Muscle of leg (tissue), 11 donors: ENCODE results near the gene HJURP. TPM values are rescaled to one million over a fixed set of nuclear protein-coding genes. Genes with fewer than 3 reads are reported as not detected.

ENCODE experiments used
- DNase-seq: peaks from one replicate; pipeline ENCODE4 v3.0.0; 2013
- H3K27ac ChIP-seq: one replicate; pipeline ENCODE4 v1.5.1; 2013; ENCODE audit warnings: mild to moderate bottlenecking, low read length, control low read depth
- H3K27me3 ChIP-seq: one replicate; pipeline ENCODE4 v1.6.1; 2013; ENCODE audit warnings: low read length; ENCODE audit not compliant: control insufficient read depth, insufficient read depth
- H3K36me3 ChIP-seq: one replicate; pipeline ENCODE4 v1.6.1; 2013; ENCODE audit warnings: low read length; ENCODE audit not compliant: control insufficient read depth, insufficient read depth
- H3K4me1 ChIP-seq: one replicate; pipeline ENCODE4 v1.6.1; 2013; ENCODE audit warnings: low read length; ENCODE audit not compliant: control insufficient read depth, insufficient read depth
- H3K4me3 ChIP-seq: one replicate; pipeline ENCODE4 v1.5.1; 2013; ENCODE audit warnings: low read length, control low read depth
- H3K9me3 ChIP-seq: replicated peaks from 2 replicates; pipeline ENCODE4 v1.6.1; 2013; ENCODE audit warnings: low read depth, low read length; ENCODE audit not compliant: control insufficient read depth
- WGBS: methylation state at CpG from one replicate; pipeline ENCODE4 v1.1.5; 2013; ENCODE audit warnings: missing lambda C conversion rate; ENCODE audit not compliant: insufficient coverage; 5-methylcytosine and 5-hydroxymethylcytosine counted together
- polyA plus RNA-seq, 8 donors: library from polyadenylated mRNA; unstranded; fragments of 120-200 nt; gene quantifications; one replicate each; pipeline versions ENCODE4 v1.2.1 to v1.2.3, GENCODE V29; 2013; ENCODE audit warnings: inconsistent platforms in 1 of 8, low replicate concordance in 1 of 8; ENCODE audit not compliant: insufficient read length in 8 of 8, insufficient read depth in 1 of 8
- total RNA-seq: library from RNA; stranded (reverse); fragments of 120-200 nt; gene quantifications from one replicate; pipeline ENCODE4 v1.2.4, GENCODE V29; 2013

HJURP gene
- total and polyA plus RNA-seq, 9 donors = 6.2 to 15.3 (median 12.1) TPM

GRCh38 chr2:233793465-233794127, 60.7 kb downstream of the HJURP start:
- no peaks in the 10 kb centered on the region for H3K9me3 ChIP-seq
- H3K4me1 ChIP-seq = no peaks in the 10 kb centered on the region
- 63% methylated on average over 15 of the region's 18 CpGs for WGBS
- no peak for DNase-seq
- no peaks in the 10 kb centered on the region for H3K27me3 ChIP-seq
- H3K36me3 ChIP-seq = no peaks in the 10 kb centered on the region
- no peak overlapping the region for H3K27ac ChIP-seq
- no peak overlapping the region for H3K4me3 ChIP-seq

DNA sequence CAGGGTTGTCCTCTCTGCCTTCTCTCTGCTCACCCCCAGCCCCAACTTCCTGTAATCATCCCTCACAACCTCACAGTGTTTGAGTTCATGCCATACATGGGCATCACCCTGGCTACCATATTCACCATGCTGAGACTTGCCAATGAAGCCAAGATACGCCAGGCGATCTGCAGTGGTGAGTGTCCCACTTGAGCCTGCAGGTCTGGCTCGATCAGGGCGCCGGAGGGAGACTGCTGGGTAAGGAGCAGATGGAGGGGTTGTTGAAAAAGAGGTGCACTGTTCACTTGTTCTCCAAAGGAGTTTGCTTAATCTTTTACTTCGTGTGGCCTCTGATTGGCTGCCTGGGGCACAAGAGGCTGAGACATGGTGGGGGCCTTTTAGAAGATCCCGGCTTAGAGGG, 61.6 kb downstream of the HJURP start:
- H3K36me3 ChIP-seq = no peaks in the 10 kb centered on the region
- H3K4me3 ChIP-seq = no peak overlapping the region
- DNase-seq = no peak
- H3K9me3 ChIP-seq = no peaks in the 10 kb centered on the region
- H3K27ac ChIP-seq = no peak overlapping the region
- no peaks in the 10 kb centered on the region for H3K4me1 ChIP-seq
- 97% methylated on average over 7 of the region's 7 CpGs for WGBS
- no peaks in the 10 kb centered on the region for H3K27me3 ChIP-seq

GRCh38 chr2:233791883-233792329, 62.4 kb downstream of the HJURP start:
- WGBS = 63% methylated on average over 9 of the region's 9 CpGs
- no peak for DNase-seq
- Histone ChIP-seq H3K27me3 (no peaks in the 10 kb centered on the region), H3K36me3 (no peaks in the 10 kb centered on the region), H3K4me3 (no peak overlapping the region), H3K9me3 (no peaks in the 10 kb centered on the region), H3K4me1 (no peaks in the 10 kb centered on the region), H3K27ac (no peak overlapping the region)

DNA sequence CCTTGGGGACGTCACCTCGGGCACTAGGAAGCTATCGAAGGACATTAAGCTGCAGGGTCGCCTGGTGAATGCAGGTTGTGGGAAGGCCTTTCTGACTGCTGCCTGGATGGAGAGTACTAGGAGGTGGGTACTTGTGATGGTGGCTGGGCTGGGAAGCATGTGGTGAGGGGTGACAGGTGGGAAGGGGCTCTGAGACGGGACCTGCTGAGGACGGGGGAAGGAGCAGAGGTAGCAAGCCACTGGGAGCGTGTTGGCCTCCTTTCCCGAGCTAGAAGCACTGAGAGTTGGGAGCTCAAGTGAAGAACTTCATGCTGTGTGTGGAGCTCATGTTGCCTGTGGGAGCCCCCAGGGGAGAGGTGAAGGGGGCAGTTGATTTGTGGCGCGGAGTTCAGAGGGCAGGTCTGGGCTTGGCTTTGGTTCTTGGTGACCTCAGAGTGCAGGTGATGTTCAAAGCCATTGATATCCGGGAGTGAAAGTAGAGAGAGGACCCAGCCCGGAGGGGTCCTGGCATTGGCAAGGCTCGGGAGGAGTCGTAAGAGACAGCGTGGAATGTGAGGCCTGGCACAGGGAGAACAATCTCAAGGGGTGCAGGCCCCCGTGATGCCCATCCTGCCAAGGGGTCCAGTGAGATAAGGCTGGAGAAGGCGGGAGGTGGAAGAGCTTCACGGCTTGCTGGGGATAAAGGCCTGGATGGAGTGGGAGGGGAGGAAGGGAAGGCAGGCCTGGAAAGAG, 63.0 kb downstream of the HJURP start:
- H3K9me3 ChIP-seq = no peaks in the 10 kb centered on the region
- no peaks in the 10 kb centered on the region for H3K4me1 ChIP-seq
- H3K27me3 ChIP-seq = no peaks in the 10 kb centered on the region
- no peak overlapping the region for H3K27ac ChIP-seq
- no peaks in the 10 kb centered on the region for H3K36me3 ChIP-seq
- no peak for DNase-seq
- WGBS = 77% methylated on average over 18 of the region's 18 CpGs
- H3K4me3 ChIP-seq = no peak overlapping the region

GRCh38 chr2:233789554-233789953, 64.8 kb downstream of the HJURP start:
- Histone ChIP-seq H3K27ac (no peak overlapping the region), H3K4me1 (no peaks in the 10 kb centered on the region), H3K9me3 (no peaks in the 10 kb centered on the region), H3K27me3 (no peaks in the 10 kb centered on the region), H3K36me3 (no peaks in the 10 kb centered on the region), H3K4me3 (no peak overlapping the region)
- 88% methylated on average over 4 of the region's 7 CpGs for WGBS
- no peak for DNase-seq

Other genes starting within 250 kb of the HJURP start
- gene UGT1A8, start 236.9 kb downstream of the HJURP start, total RNA-seq = not detected
- not detected for gene UGT1A8, start 236.9 kb downstream of the HJURP start, polyA plus RNA-seq
- gene UGT1A10, start 218.1 kb downstream of the HJURP start, total RNA-seq = not detected
- not detected for gene UGT1A10, start 218.1 kb downstream of the HJURP start, polyA plus RNA-seq
- gene UGT1A9, start 182.6 kb downstream of the HJURP start, total RNA-seq = not detected
- gene UGT1A9, start 182.6 kb downstream of the HJURP start, polyA plus RNA-seq = not detected
- not detected for gene UGT1A7, start 172.6 kb downstream of the HJURP start, total RNA-seq
- gene UGT1A7, start 172.6 kb downstream of the HJURP start, polyA plus RNA-seq = under 1 TPM in 1 of 8 donors, not detected in 7; 0.13 TPM
- gene UGT1A6, start 161.6 kb downstream of the HJURP start, total RNA-seq = not detected
- gene UGT1A6, start 161.6 kb downstream of the HJURP start, polyA plus RNA-seq = under 1 TPM in 1 of 8 donors, not detected in 7; 0.16 TPM
- not detected for gene UGT1A5, start 141.6 kb downstream of the HJURP start, total RNA-seq
- gene UGT1A5, start 141.6 kb downstream of the HJURP start, polyA plus RNA-seq = not detected
- not detected for gene UGT1A4, start 135.8 kb downstream of the HJURP start, total RNA-seq
- not detected for gene UGT1A4, start 135.8 kb downstream of the HJURP start, polyA plus RNA-seq
- gene UGT1A3, start 125.5 kb downstream of the HJURP start, total RNA-seq = not detected
- not detected for gene UGT1A3, start 125.5 kb downstream of the HJURP start, polyA plus RNA-seq
- gene UGT1A1, start 94.3 kb downstream of the HJURP start, total RNA-seq = not detected
- under 1 TPM in 4 of 8 donors, not detected in 4; 0.04 to 0.10 (median 0.08) TPM for gene UGT1A1, start 94.3 kb downstream of the HJURP start, polyA plus RNA-seq
- gene MROH2A, start 76.2 kb downstream of the HJURP start, total RNA-seq = not detected
- gene MROH2A, start 76.2 kb downstream of the HJURP start, polyA plus RNA-seq = not detected
- not detected for gene TRPM8, start 62.8 kb upstream of the HJURP start, total RNA-seq
- gene TRPM8, start 62.8 kb upstream of the HJURP start, polyA plus RNA-seq = under 1 TPM in 4 of 8 donors, not detected in 4; 0.17 to 0.30 (median 0.25) TPM
- gene SPP2, start 196.2 kb upstream of the HJURP start, total RNA-seq = not detected
- under 1 TPM in 1 of 8 donors, not detected in 7; 0.35 TPM for gene SPP2, start 196.2 kb upstream of the HJURP start, polyA plus RNA-seq